ENCODE results near the gene SEC24D. TPM values are rescaled to one million over a fixed set of nuclear protein-coding genes. Genes with fewer than 3 reads are reported as not detected.

The SEC24D gene
- polyA plus RNA-seq, 4 donors: 28.1 to 57.9 (median 46.5) TPM

GRCh38 chr4:118761397-118762016 is 74.4 kb downstream of the SEC24D start:
- 70 to 89% (median 87%) methylated on average over 2 of the region's 2 CpGs for WGBS, 3 donors
- no peaks in the 10 kb centered on the region for H3K27me3 ChIP-seq (ENCODE audit: control insufficient read depth in 3 of 3, insufficient read depth in 3 of 3, low read length in 3 of 3)
- peaks cover 2 to 11% (median 2%) of the 10 kb centered on the region in 3 donors for H3K36me3 ChIP-seq (ENCODE audit: control insufficient read depth in 3 of 3, insufficient read depth in 2 of 3, low read depth in 1 of 3, low read length in 3 of 3)
- FAIRE-seq (no peak), DNase-seq (no peak)
- no peaks in the 10 kb centered on the region for H3K9me3 ChIP-seq (ENCODE audit: control insufficient read depth in 2 of 2, insufficient read depth in 1 of 2, low read depth in 1 of 2, low read length in 1 of 2)
- peaks cover 0 to 6% (median 2%) of the 10 kb centered on the region in 3 donors for H3K4me1 ChIP-seq (ENCODE audit: control insufficient read depth in 3 of 3, insufficient read depth in 2 of 3, low read depth in 1 of 3, low read length in 2 of 3)
- H3K27ac ChIP-seq (ENCODE audit: low read depth in 1 of 3, low read length in 2 of 3): no peak overlapping the region
- no peak overlapping the region for H3K4me3 ChIP-seq (ENCODE audit: low read depth in 1 of 3, low read length in 3 of 3)

DNA sequence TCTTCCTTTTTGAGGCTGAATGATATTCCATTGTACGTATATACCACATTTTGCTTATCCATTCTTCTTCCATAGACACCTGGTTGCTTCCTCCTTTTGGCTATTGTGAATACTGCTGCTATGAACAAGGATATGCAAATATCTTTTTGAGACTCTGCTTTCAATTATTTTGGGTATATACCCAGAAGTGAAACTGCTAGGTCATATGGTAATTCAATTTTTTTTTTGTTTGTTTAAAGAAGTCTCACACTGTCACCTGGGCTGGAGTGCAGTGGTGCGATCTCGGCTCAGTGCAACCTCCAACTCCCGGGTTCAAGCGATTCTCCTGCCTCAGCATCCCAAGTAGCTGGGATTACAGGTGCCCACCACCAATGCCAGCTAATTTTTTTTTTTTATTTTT is 75.4 kb downstream of the SEC24D start:
- WGBS, 3 donors: 90 to 95% (median 95%) methylated on average over 5 of the region's 5 CpGs

GRCh38 chr4:118760092-118760491 is 75.8 kb downstream of the SEC24D start:
- no peaks in the 10 kb centered on the region for H3K27me3 ChIP-seq (ENCODE audit: control insufficient read depth in 3 of 3, insufficient read depth in 3 of 3, low read length in 3 of 3)
- 85 to 96% (median 88%) methylated on average over 3 of the region's 3 CpGs for WGBS, 3 donors
- peak overlapping the region in 1 of 3 donors; percentile 61 for H3K27ac ChIP-seq (ENCODE audit: low read depth in 1 of 3, low read length in 2 of 3)
- H3K4me1 ChIP-seq (ENCODE audit: control insufficient read depth in 3 of 3, insufficient read depth in 2 of 3, low read depth in 1 of 3, low read length in 2 of 3): peaks cover 0 to 6% (median 2%) of the 10 kb centered on the region in 3 donors
- FAIRE-seq (no peak), DNase-seq (no peak)
- H3K9me3 ChIP-seq (ENCODE audit: control insufficient read depth in 2 of 2, insufficient read depth in 1 of 2, low read depth in 1 of 2, low read length in 1 of 2): no peaks in the 10 kb centered on the region
- no peak overlapping the region for H3K4me3 ChIP-seq (ENCODE audit: low read depth in 1 of 3, low read length in 3 of 3)
- peaks cover 0 to 9% (median 2%) of the 10 kb centered on the region in 3 donors for H3K36me3 ChIP-seq (ENCODE audit: control insufficient read depth in 3 of 3, insufficient read depth in 2 of 3, low read depth in 1 of 3, low read length in 3 of 3)

More for the DNA sequence above, 75.4 kb downstream of the SEC24D start:
- H3K27ac ChIP-seq (ENCODE audit: low read depth in 1 of 3, low read length in 2 of 3): no peak overlapping the region
- peaks cover 0 to 9% (median 2%) of the 10 kb centered on the region in 3 donors for H3K36me3 ChIP-seq (ENCODE audit: control insufficient read depth in 3 of 3, insufficient read depth in 2 of 3, low read depth in 1 of 3, low read length in 3 of 3)
- peaks cover 0 to 6% (median 2%) of the 10 kb centered on the region in 3 donors for H3K4me1 ChIP-seq (ENCODE audit: control insufficient read depth in 3 of 3, insufficient read depth in 2 of 3, low read depth in 1 of 3, low read length in 2 of 3)
- H3K4me3 ChIP-seq (ENCODE audit: low read depth in 1 of 3, low read length in 3 of 3): no peak overlapping the region
- FAIRE-seq: no peak
- no peak for DNase-seq
- no peaks in the 10 kb centered on the region for H3K9me3 ChIP-seq (ENCODE audit: control insufficient read depth in 2 of 2, insufficient read depth in 1 of 2, low read depth in 1 of 2, low read length in 1 of 2)
- no peaks in the 10 kb centered on the region for H3K27me3 ChIP-seq (ENCODE audit: control insufficient read depth in 3 of 3, insufficient read depth in 3 of 3, low read length in 3 of 3)

GRCh38 chr4:118759481-118759880 is 76.4 kb downstream of the SEC24D start:
- no peak for FAIRE-seq
- Histone ChIP-seq H3K4me3 (ENCODE audit: low read depth in 1 of 3, low read length in 3 of 3) (no peak overlapping the region), H3K36me3 (ENCODE audit: control insufficient read depth in 3 of 3, insufficient read depth in 2 of 3, low read depth in 1 of 3, low read length in 3 of 3) (peaks cover 0 to 9% (median 2%) of the 10 kb centered on the region in 3 donors), H3K9me3 (ENCODE audit: control insufficient read depth in 2 of 2, insufficient read depth in 1 of 2, low read depth in 1 of 2, low read length in 1 of 2) (no peaks in the 10 kb centered on the region), H3K27ac (ENCODE audit: low read depth in 1 of 3, low read length in 2 of 3) (peak overlapping the region in 1 of 3 donors; percentile 77), H3K4me1 (ENCODE audit: control insufficient read depth in 3 of 3, insufficient read depth in 2 of 3, low read depth in 1 of 3, low read length in 2 of 3) (peaks cover 0 to 6% (median 2%) of the 10 kb centered on the region in 3 donors), H3K27me3 (ENCODE audit: control insufficient read depth in 3 of 3, insufficient read depth in 3 of 3, low read length in 3 of 3) (no peaks in the 10 kb centered on the region)
- 56 to 90% (median 83%) methylated on average over 2 of the region's 2 CpGs for WGBS, 3 donors
- DNase-seq: no peak

- DNase-seq (no peak), FAIRE-seq (peak; percentile 15)
- H3K27ac ChIP-seq (ENCODE audit: low read depth in 1 of 3, low read length in 2 of 3): no peak overlapping the region
- peaks cover 0 to 6% (median 0%) of the 10 kb centered on the region in 3 donors for H3K36me3 ChIP-seq (ENCODE audit: control insufficient read depth in 3 of 3, insufficient read depth in 2 of 3, low read depth in 1 of 3, low read length in 3 of 3)
- no peaks in the 10 kb centered on the region for H3K27me3 ChIP-seq (ENCODE audit: control insufficient read depth in 3 of 3, insufficient read depth in 3 of 3, low read length in 3 of 3)
- H3K4me1 ChIP-seq (ENCODE audit: control insufficient read depth in 3 of 3, insufficient read depth in 2 of 3, low read depth in 1 of 3, low read length in 2 of 3): peaks cover 0 to 11% (median 2%) of the 10 kb centered on the region in 3 donors
- no peaks in the 10 kb centered on the region for H3K9me3 ChIP-seq (ENCODE audit: control insufficient read depth in 2 of 2, insufficient read depth in 1 of 2, low read depth in 1 of 2, low read length in 1 of 2)
- 65 to 87% (median 86%) methylated on average over 5 of the region's 5 CpGs for WGBS, 3 donors
- no peak overlapping the region for H3K4me3 ChIP-seq (ENCODE audit: low read depth in 1 of 3, low read length in 3 of 3)
These were observed 77.6 kb downstream of the SEC24D start for GRCh38 chr4:118758293-118758692.

DNA sequence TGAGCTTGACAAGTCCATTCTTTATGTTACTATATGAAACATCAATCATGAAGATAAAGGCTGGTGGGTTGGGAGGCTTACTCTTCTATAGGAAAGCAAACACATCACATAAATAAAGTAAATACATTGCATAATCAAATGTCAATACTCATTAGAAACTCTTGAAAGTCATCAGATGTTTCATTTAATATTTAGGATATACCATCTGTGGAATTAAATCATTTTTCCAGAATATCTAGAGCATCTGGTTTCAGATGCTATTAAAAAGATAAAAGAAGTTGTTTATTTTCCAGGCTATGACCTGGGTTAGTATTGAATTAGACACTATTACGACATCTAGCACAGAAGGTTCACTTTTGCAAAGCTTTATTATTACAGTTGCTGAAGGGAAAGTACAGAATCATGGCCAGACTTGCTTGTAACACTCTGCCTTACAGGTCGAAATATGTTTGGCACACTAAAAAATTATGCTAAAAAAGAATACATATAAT is 78.1 kb downstream of the SEC24D start:
- peak in 1 of 2 donors; percentile 20 for DNase-seq
- peaks cover 0 to 11% (median 2%) of the 10 kb centered on the region in 3 donors for H3K4me1 ChIP-seq (ENCODE audit: control insufficient read depth in 3 of 3, insufficient read depth in 2 of 3, low read depth in 1 of 3, low read length in 2 of 3)

DNA sequence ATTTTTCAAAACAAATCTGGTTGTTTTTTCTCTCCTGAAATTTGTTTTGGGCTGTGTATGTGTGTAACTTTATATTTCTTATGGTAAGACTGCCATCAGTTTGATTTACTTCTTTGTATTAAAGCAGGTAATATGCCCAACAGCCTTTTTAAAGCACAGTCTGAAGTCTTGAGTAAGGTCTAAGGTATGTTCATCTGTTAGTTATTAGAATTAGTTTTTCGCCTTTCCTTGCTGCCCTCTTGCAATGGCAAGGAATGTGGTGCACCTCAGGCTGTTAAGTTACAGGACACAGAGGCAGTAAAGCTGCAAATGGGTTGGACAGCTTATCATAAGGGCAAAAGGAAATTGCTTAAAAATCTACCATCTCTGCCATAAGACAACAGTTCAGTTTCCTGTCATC is 79.0 kb downstream of the SEC24D start:
- 86 to 96% (median 96%) methylated on average over 1 of the region's 1 CpG for WGBS, 3 donors
- Histone ChIP-seq H3K27me3 (ENCODE audit: control insufficient read depth in 3 of 3, insufficient read depth in 3 of 3, low read length in 3 of 3) (no peaks in the 10 kb centered on the region), H3K4me1 (ENCODE audit: control insufficient read depth in 3 of 3, insufficient read depth in 2 of 3, low read depth in 1 of 3, low read length in 2 of 3) (peaks cover 0 to 11% (median 2%) of the 10 kb centered on the region in 3 donors), H3K27ac (ENCODE audit: low read depth in 1 of 3, low read length in 2 of 3) (peak overlapping the region in 2 of 3 donors; percentile 6 to 39), H3K4me3 (ENCODE audit: low read depth in 1 of 3, low read length in 3 of 3) (no peak overlapping the region), H3K9me3 (ENCODE audit: control insufficient read depth in 2 of 2, insufficient read depth in 1 of 2, low read depth in 1 of 2, low read length in 1 of 2) (no peaks in the 10 kb centered on the region), H3K36me3 (ENCODE audit: control insufficient read depth in 3 of 3, insufficient read depth in 2 of 3, low read depth in 1 of 3, low read length in 3 of 3) (peaks cover 0 to 6% (median 0%) of the 10 kb centered on the region in 3 donors)
- FAIRE-seq: no peak
- DNase-seq: no peak

More for the DNA sequence above, 78.1 kb downstream of the SEC24D start:
- no peak for FAIRE-seq
- 63 to 66% (median 63%) methylated on average over 2 of the region's 2 CpGs for WGBS, 3 donors
- no peaks in the 10 kb centered on the region for H3K9me3 ChIP-seq (ENCODE audit: control insufficient read depth in 2 of 2, insufficient read depth in 1 of 2, low read depth in 1 of 2, low read length in 1 of 2)
- no peak overlapping the region for H3K27ac ChIP-seq (ENCODE audit: low read depth in 1 of 3, low read length in 2 of 3)
- H3K36me3 ChIP-seq (ENCODE audit: control insufficient read depth in 3 of 3, insufficient read depth in 2 of 3, low read depth in 1 of 3, low read length in 3 of 3): peaks cover 0 to 6% (median 0%) of the 10 kb centered on the region in 3 donors
- H3K27me3 ChIP-seq (ENCODE audit: control insufficient read depth in 3 of 3, insufficient read depth in 3 of 3, low read length in 3 of 3): no peaks in the 10 kb centered on the region
- H3K4me3 ChIP-seq (ENCODE audit: low read depth in 1 of 3, low read length in 3 of 3): no peak overlapping the region

DNA sequence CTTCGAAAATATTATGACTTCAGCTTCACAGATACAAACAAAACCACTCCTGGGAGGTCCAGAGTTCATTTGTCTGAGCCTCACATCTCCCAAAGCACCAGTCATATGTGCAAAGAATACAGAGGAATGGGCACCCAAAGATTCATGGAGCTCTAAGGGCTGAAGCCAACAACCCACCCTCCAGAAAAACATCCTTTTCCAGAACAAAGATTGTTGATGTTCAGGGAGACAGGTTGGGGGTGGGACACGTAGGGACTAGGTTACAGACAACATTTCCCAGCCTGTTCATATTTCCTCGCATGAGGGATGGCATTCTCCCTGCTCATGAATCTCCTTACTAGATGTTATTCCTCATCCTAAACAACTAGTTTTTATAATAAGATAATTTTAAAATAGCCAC is 79.5 kb downstream of the SEC24D start:
- Histone ChIP-seq H3K4me3 (ENCODE audit: low read depth in 1 of 3, low read length in 3 of 3) (no peak overlapping the region), H3K27me3 (ENCODE audit: control insufficient read depth in 3 of 3, insufficient read depth in 3 of 3, low read length in 3 of 3) (no peaks in the 10 kb centered on the region), H3K36me3 (ENCODE audit: control insufficient read depth in 3 of 3, insufficient read depth in 2 of 3, low read depth in 1 of 3, low read length in 3 of 3) (peaks cover 0 to 5% (median under 1%) of the 10 kb centered on the region in 3 donors), H3K9me3 (ENCODE audit: control insufficient read depth in 2 of 2, insufficient read depth in 1 of 2, low read depth in 1 of 2, low read length in 1 of 2) (no peaks in the 10 kb centered on the region), H3K4me1 (ENCODE audit: control insufficient read depth in 3 of 3, insufficient read depth in 2 of 3, low read depth in 1 of 3, low read length in 2 of 3) (peaks cover 0 to 11% (median 2%) of the 10 kb centered on the region in 3 donors), H3K27ac (ENCODE audit: low read depth in 1 of 3, low read length in 2 of 3) (peak overlapping the region in 1 of 3 donors; percentile 81)
- FAIRE-seq (no peak), DNase-seq (no peak)
- 73 to 91% (median 78%) methylated on average over 3 of the region's 3 CpGs for WGBS, 3 donors
